ENCODE results near the gene ALDOB.
"Not testable (repeated sequence)": the region's sequence is repeated elsewhere in the genome, so short reads cannot be mapped to it uniquely, and the experiment has no call there.

The ALDOB gene

GRCh38 chr9:101398068-101398929, 37.3 kb downstream of the ALDOB start, which contains the start of the genes MRPL50 and ZNF189:
TSS of gene MRPL50 (minus strand) at chr9:101398618. CDS start at chr9:101398592, 26 bp downstream.
TSS of gene ZNF189 (plus strand) at chr9:101398851. CDS start at chr9:101399157, 306 bp downstream.
- TF ChIP-seq GATA2 (IDR thresholded peaks at IDR 0.05; ENCODE audit: low read depth, low read length): no peak
- TF ChIP-seq GATA3 (IDR thresholded peaks at IDR 0.05; ENCODE audit: low read depth, low read length): no peak

DNA sequence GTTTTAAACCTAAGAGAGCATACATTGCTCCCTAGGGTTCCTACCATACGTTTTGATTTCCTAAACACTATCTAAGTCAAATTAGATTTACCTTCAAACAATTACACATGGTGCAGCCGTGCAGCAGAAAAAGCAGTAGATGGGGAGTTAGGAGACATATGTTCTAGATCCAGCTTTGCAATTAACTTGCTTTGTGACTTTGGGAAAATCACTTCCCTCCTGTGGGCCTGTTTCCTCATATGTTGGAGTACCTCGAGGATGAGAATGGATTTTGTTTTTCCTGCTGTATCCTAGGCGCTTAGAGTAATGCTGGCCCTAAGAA, 37.9 kb downstream of the ALDOB start:
- no peak for TF ChIP-seq GATA2 (IDR thresholded peaks at IDR 0.05; ENCODE audit: low read depth, low read length)

DNA sequence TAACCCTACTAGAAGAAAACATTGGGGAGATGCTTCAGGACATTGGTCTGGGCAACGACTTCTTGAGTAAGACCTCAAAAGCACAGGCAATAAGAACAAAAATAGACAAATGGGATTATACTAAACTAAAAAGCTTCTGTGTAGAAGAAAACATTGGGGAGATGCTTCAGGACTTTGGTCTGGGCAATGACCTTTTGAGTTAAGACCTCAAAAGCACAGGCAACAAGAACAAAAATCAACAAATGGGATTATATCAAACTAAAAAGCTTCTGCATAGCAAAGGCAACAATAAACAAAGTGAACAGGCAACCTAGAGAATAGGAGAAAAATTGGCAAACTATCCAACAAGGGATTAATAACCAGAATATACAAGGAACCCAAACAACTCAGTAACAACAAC, 40.9 kb downstream of the ALDOB start:
- TF ChIP-seq GATA2 (IDR thresholded peaks at IDR 0.05; ENCODE audit: low read depth, low read length) (no peak), GATA3 (IDR thresholded peaks at IDR 0.05; ENCODE audit: low read depth, low read length) (no peak)

DNA sequence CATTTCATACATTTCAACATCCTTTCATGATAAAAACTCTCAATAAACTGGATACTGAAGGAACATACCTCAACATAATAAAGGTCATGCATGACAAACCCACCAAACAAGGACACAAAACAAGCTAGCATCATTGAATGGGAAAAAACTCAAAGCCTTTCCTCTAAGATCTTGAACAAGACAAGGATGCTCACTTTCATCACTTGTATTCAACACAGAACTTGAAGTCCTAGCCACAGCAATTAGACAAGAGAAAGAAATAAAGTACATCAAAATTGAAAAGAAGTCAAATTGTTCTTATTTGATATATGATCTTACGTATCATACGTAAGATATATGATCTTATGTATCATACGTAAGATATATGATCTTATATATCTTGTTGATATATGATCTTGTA, 42.4 kb downstream of the ALDOB start:
- no peak for TF ChIP-seq GATA2 (IDR thresholded peaks at IDR 0.05; ENCODE audit: low read depth, low read length)
- no peak for TF ChIP-seq GATA3 (IDR thresholded peaks at IDR 0.05; ENCODE audit: low read depth, low read length)

DNA sequence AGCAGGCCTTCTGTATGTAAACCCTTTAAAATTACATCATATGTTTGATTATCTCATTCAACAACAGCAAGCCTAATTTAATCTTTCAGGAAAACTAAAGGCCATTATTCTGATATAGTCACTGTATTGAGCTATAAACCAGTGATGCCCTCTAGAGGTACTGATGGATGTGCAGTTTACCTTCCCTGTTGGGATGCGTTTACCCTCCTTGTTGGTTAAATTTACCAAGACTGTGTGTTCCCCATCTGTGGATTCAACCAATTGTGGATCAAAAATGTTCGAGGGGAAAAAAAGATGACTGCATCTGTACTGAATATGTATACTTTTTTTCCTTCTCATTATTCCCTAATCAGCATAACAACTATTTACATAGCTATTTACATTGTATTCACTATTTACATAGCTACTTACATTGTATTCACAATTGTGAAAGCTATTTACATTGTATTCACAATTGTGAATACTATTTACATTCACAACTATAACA, 47.0 kb downstream of the ALDOB start:
- no peak for TF ChIP-seq GATA2 (IDR thresholded peaks at IDR 0.05; ENCODE audit: low read depth, low read length)
- no peak for TF ChIP-seq GATA3 (IDR thresholded peaks at IDR 0.05; ENCODE audit: low read depth, low read length)

- no peak for TF ChIP-seq GATA2 (IDR thresholded peaks at IDR 0.05; ENCODE audit: low read depth, low read length)
- no peak for TF ChIP-seq GATA3 (IDR thresholded peaks at IDR 0.05; ENCODE audit: low read depth, low read length)
These were observed 47.6 kb downstream of the ALDOB start for GRCh38 chr9:101387871-101388506.

DNA sequence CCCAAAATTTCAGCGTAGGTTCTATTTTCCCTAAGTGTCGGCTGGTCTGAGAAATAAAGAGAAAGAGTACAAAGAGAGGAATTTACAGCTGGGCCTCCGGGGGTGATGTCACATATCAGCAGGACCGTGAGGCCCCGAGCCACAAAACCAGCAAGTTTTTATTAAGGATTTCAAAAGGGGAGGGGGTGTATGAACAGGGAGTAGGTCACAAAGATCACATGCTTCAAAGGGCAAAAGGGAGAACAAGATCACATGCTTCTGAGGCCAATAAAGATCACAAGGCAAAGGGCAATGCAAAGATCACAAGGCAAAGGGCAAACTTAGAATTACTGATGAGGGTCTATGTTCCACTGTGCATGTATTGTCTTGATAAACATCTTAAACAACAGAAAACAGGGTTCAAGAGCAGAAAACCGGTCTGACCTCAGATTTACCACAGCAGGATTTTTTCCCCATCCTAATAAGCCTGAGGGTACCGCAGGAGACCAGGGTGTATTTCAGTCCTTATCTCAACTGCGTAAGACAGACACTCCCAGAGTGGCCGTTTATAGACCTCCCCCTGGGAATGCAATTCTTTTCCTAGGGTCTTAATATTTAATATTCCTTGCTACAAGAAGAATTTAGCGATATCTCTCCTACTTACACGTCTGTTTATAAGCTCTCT, 50.6 kb downstream of the ALDOB start, which contains the start of gene BAAT:
TSS of gene BAAT (minus strand) at position 134 of the 664 bp plus-strand sequence. CDS start 13,602 bp downstream, outside the sequence.
- not testable (repeated sequence) for TF ChIP-seq GATA3, GATA2 (IDR thresholded peaks at IDR 0.05; ENCODE audit: low read depth, low read length)

DNA sequence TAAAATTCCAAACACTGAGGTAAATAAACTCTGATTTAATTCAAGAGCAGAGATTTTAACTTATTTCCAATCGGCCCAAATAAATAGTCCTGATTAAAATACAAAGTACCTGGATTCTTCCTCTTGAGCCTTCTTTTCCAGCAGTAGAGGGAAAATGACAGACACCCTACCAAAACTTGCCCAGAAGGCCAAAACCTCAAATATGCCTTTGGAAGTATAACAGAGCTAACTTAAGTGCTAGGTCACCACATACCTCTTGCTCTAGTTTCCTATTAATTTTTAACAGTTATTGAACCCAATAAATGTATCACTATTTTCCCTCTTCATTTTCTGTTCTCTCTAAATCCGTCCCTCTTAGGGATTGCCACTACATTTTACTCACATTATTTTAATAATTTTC, 52.2 kb downstream of the ALDOB start:
- TF ChIP-seq GATA3 (IDR thresholded peaks at IDR 0.05; ENCODE audit: low read depth, low read length) (no peak), GATA2 (IDR thresholded peaks at IDR 0.05; ENCODE audit: low read depth, low read length) (no peak)

DNA sequence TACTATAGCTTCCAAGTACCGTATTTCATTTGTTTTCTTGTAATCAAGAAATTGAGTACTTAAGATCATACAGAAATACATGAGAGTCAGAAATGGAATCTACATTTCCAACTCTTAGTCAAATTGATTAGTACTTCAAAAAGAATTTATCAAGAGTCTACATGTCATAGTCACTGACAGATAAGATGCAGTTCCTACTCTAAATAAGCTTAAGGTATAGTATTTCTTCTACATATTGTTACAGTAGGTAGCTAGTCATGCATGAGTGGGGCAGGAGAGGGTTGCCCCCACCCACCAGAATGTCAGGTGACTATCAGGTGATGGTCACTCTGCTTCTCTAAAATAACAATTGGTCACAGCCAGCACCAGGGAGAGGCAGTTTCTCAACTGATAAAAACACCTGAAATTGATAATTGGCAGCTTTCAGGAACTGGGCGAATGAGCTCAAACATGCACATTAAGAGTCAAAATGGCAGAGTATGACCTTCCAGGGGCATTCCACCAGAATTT, 53.7 kb downstream of the ALDOB start:
- TF ChIP-seq GATA3 (IDR thresholded peaks at IDR 0.05; ENCODE audit: low read depth, low read length) (no peak), GATA2 (IDR thresholded peaks at IDR 0.05; ENCODE audit: low read depth, low read length) (no peak)

- TF ChIP-seq GATA2 (IDR thresholded peaks at IDR 0.05; ENCODE audit: low read depth, low read length): no peak
- no peak for TF ChIP-seq GATA3 (IDR thresholded peaks at IDR 0.05; ENCODE audit: low read depth, low read length)
These were observed 54.5 kb downstream of the ALDOB start for GRCh38 chr9:101381118-101381517.

- TF ChIP-seq GATA3 (IDR thresholded peaks at IDR 0.05; ENCODE audit: low read depth, low read length) (no peak), GATA2 (IDR thresholded peaks at IDR 0.05; ENCODE audit: low read depth, low read length) (no peak)
These were observed 55.3 kb downstream of the ALDOB start for GRCh38 chr9:101380295-101380694.

- TF ChIP-seq GATA3 (IDR thresholded peaks at IDR 0.05; ENCODE audit: low read depth, low read length) (no peak), GATA2 (IDR thresholded peaks at IDR 0.05; ENCODE audit: low read depth, low read length) (no peak)
These were observed 59.3 kb downstream of the ALDOB start for GRCh38 chr9:101376111-101376848.

DNA sequence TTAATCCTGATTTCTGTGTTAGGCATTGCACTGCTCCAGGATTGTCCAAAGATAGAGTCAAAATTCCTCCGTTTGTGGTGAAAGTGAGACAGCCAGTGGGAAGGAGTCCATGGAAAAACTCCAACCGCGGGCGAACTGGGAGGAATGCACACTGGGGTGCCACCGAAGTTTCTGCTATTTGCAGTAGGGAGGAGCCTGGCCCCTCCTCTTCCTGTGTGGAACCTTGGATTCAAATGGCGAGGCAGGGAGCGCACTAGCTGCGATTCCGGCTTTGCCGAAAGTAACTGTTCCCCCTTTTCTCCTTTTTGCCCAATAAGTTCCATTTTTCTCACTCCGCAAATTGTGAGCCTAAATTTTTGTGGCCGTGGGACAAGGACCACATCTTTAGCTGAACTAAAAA, 60.0 kb downstream of the ALDOB start:
- no peak for TF ChIP-seq GATA2 (IDR thresholded peaks at IDR 0.05; ENCODE audit: low read depth, low read length)
- TF ChIP-seq GATA3 (IDR thresholded peaks at IDR 0.05; ENCODE audit: low read depth, low read length): no peak

All from SH-SY5Y (cell line).